Ureter (tissue), 1 donor: ENCODE measurements around the gene NLN. TPM values are rescaled to one million over a fixed set of nuclear protein-coding genes. Genes with fewer than 3 reads are reported as not detected.
A peak's percentile ranks its signal among the peaks of the same experiment; 100 is the strongest.

Experiments
- DNase-seq: peaks from one replicate; pipeline ENCODE4 v3.0.0-alpha.2; 2020; ENCODE audit warnings: low spot score
- total RNA-seq: library from RNA; stranded (reverse); gene quantifications from one replicate; pipeline ENCODE4 v1.2.4, GENCODE V29; 2023
- donor health status: DM: yes; HTN: yes; CAD: no.

Gene NLN
- total RNA-seq, 1 donor from 2014 or later: 23.8 TPM

GRCh38 chr5:65808818-65809217 is 86.8 kb downstream of the NLN start:
- no peak for DNase-seq

- peak; percentile 79 for DNase-seq
Observed at GRCh38 chr5:65809817-65810531, 88.0 kb downstream of the NLN start.

- DNase-seq: no peak
Observed at GRCh38 chr5:65811004-65811403, 89.0 kb downstream of the NLN start.

GRCh38 chr5:65811885-65812284 is 89.9 kb downstream of the NLN start:
- no peak for DNase-seq

- DNase-seq: no peak
Observed at GRCh38 chr5:65812648-65813047, 90.6 kb downstream of the NLN start.

GRCh38 chr5:65813174-65813573 is 91.2 kb downstream of the NLN start:
- no peak for DNase-seq

- DNase-seq: no peak
Observed at GRCh38 chr5:65815161-65815560, 93.2 kb downstream of the NLN start.

GRCh38 chr5:65816729-65817128 is 94.7 kb downstream of the NLN start:
- DNase-seq: no peak

GRCh38 chr5:65817931-65818330 is 95.9 kb downstream of the NLN start:
- no peak for DNase-seq

- DNase-seq: no peak
Observed at GRCh38 chr5:65818592-65818991, 96.6 kb downstream of the NLN start.

- DNase-seq: no peak
Observed at GRCh38 chr5:65819215-65819904, 97.4 kb downstream of the NLN start.

GRCh38 chr5:65819905-65820240 is 97.9 kb downstream of the NLN start:
- DNase-seq: no peak

GRCh38 chr5:65820373-65820772 is 98.4 kb downstream of the NLN start:
- no peak for DNase-seq

GRCh38 chr5:65821966-65822365 is 100.0 kb downstream of the NLN start:
- no peak for DNase-seq

GRCh38 chr5:65822710-65823109 is 100.7 kb downstream of the NLN start:
- DNase-seq: no peak

- no peak for DNase-seq
Observed at GRCh38 chr5:65823204-65823603, 101.2 kb downstream of the NLN start.

- DNase-seq: no peak
Observed at GRCh38 chr5:65823845-65824445, 101.9 kb downstream of the NLN start.

- DNase-seq: no peak
Observed at GRCh38 chr5:65825408-65826328, 103.7 kb downstream of the NLN start.

GRCh38 chr5:65828022-65828896 is 106.3 kb downstream of the NLN start:
- no peak for DNase-seq

GRCh38 chr5:65830856-65831255 is 108.9 kb downstream of the NLN start:
- no peak for DNase-seq

- no peak for DNase-seq
Observed at GRCh38 chr5:65831276-65831675, 109.3 kb downstream of the NLN start.
